Activated T-cell treated with anti-CD3 and anti-CD28 coated beads, Interleukin-2, amount 50 U/mL, for 24 hours (primary cell): Measurements from ENCODE around the gene VAMP4.
"Not testable (repeated sequence)": the region's sequence is repeated elsewhere in the genome, so short reads cannot be mapped to it uniquely, and the experiment has no call there.

Experiments used
- DNase-seq: peaks from one replicate; pipeline ENCODE4 v3.0.0-alpha.2; 2020
- H3K27ac Mint-ChIP-seq: 2 replicates; pipeline ENCODE4 v1.8.0; 2020; ENCODE audit warnings: mild to moderate bottlenecking, mixed read lengths
- H3K27me3 Mint-ChIP-seq: 2 replicates; pipeline ENCODE4 v1.8.0; 2020; ENCODE audit warnings: mixed read lengths
- H3K36me3 Mint-ChIP-seq: 2 replicates; pipeline ENCODE4 v1.8.0; 2020; ENCODE audit warnings: low read depth, mixed read lengths
- H3K4me1 Mint-ChIP-seq: 2 replicates; pipeline ENCODE4 v1.8.0; 2020; ENCODE audit warnings: low read depth, mixed read lengths
- H3K4me3 Mint-ChIP-seq: 2 replicates; pipeline ENCODE4 v1.8.0; 2020; ENCODE audit warnings: mild to moderate bottlenecking, moderate library complexity, mixed read lengths
- H3K9me3 Mint-ChIP-seq: 2 replicates; pipeline ENCODE4 v1.8.0; 2020; ENCODE audit warnings: mixed read lengths

Gene VAMP4

DNA sequence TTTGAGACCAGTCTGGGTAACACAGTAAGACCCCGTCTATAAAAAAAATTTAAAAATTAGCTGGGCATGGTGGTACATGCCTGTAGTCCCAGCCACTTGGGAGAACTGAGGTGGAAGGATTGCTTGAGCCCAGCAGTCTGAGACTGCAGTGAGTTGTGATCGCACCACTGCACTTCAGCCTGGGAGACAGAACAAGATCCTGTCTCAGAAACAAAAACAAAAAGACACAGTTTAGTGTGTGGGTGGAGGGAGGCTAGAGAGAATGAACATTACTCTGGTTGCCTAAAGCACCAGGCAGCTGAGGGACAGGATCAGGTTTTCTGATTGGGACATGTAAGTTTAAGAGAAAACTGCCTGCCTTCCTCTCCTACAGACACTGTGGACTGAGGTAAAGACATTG is 42.3 kb downstream of the VAMP4 start:
- Mint-ChIP-seq H3K27me3 (no peaks in the 10 kb centered on the region), H3K27ac (no peak overlapping the region), H3K9me3 (peaks cover 14% of the 10 kb centered on the region), H3K4me1 (no peaks in the 10 kb centered on the region), H3K4me3 (no peak overlapping the region), H3K36me3 (peaks cover 59% of the 10 kb centered on the region)
- no peak for DNase-seq

GRCh38 chr1:171695772-171696171 is 46.1 kb downstream of the VAMP4 start:
- not testable (repeated sequence) for H3K27me3 Mint-ChIP-seq, H3K4me3 Mint-ChIP-seq, H3K4me1 Mint-ChIP-seq, DNase-seq, H3K27ac Mint-ChIP-seq
- Mint-ChIP-seq H3K9me3 (peaks cover 18% of the 10 kb centered on the region), H3K36me3 (peaks cover 31% of the 10 kb centered on the region)

DNA sequence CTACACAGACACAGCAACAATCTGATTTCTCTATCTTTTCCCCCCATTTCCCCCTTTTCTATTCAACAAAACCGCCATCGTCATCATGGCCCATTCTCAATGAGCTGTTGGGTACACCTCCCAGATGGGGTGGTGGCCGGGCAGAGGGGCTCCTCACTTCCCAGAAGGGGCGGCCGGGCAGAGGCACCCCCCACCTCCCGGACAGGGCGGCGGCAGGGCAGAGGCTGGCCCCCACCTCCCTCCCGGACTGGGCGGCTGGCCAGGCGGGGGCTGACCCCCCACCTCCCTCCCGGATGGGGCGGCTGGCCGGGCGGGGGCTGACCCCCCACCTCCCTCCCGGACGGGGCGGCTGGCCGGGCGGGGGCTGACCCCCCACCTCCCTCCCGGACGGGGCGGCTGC is 48.3 kb downstream of the VAMP4 start:
- H3K27ac Mint-ChIP-seq, DNase-seq, H3K4me3 Mint-ChIP-seq, H3K27me3 Mint-ChIP-seq, H3K4me1 Mint-ChIP-seq: not testable (repeated sequence)
- Mint-ChIP-seq H3K9me3 (peaks cover 19% of the 10 kb centered on the region), H3K36me3 (peaks cover 13% of the 10 kb centered on the region)

GRCh38 chr1:171683870-171684269 is 58.0 kb downstream of the VAMP4 start:
- Mint-ChIP-seq H3K36me3 (no peaks in the 10 kb centered on the region), H3K27me3 (peaks cover 7% of the 10 kb centered on the region), H3K9me3 (peaks cover 8% of the 10 kb centered on the region), H3K4me1 (no peaks in the 10 kb centered on the region), H3K4me3 (no peak overlapping the region), H3K27ac (no peak overlapping the region)
- no peak for DNase-seq

DNA sequence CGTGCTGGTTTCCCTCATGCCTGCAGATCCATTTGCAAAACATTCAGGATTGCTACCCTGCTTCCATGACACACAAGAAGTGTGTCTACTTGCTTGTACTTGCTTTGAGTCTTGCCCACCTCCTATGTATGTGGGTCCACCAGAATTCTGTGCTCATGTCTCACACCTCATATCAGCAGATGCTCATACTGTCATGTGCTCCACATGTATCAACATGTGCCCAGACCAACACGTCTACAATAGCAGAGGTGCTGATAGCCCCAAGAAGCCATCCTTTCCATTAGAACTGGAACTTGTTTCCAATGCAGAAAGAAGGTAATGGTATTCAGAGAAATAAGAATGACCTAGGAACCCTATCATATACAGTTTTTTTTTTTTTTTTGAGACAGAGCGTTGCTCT is 61.5 kb downstream of the VAMP4 start:
- H3K4me3 Mint-ChIP-seq, result no peak overlapping the region
- no peaks in the 10 kb centered on the region for H3K4me1 Mint-ChIP-seq
- no peak overlapping the region for H3K27ac Mint-ChIP-seq
- H3K9me3 Mint-ChIP-seq, result no peaks in the 10 kb centered on the region
- DNase-seq, result no peak
- H3K27me3 Mint-ChIP-seq, result peaks cover 10% of the 10 kb centered on the region
- H3K36me3 Mint-ChIP-seq, result no peaks in the 10 kb centered on the region

DNA sequence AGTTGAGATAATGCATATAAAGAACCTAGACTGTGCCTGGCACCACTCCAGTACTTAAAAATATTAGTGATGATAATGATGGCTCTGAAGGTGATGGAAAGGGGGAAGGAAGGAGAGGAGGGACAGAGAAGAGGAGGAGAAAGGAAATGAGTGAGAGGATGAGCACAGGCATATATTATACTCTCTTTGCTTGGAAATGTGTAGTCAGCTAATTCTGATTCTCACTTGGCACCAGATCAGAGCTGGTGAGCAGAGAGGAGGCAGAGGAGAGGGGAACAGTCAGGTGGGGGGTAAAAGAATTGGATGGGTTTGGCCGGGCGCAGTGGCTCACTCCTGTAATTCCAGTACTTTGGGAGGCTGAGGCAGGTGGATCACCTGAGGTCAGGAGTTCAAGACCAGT is 65.0 kb downstream of the VAMP4 start:
- no peaks in the 10 kb centered on the region for H3K36me3 Mint-ChIP-seq
- no peak overlapping the region for H3K27ac Mint-ChIP-seq
- no peak for DNase-seq
- peaks cover 10% of the 10 kb centered on the region for H3K27me3 Mint-ChIP-seq
- no peak overlapping the region for H3K4me3 Mint-ChIP-seq
- H3K9me3 Mint-ChIP-seq, result no peaks in the 10 kb centered on the region
- H3K4me1 Mint-ChIP-seq, result no peaks in the 10 kb centered on the region

GRCh38 chr1:171674431-171675405 is 67.1 kb downstream of the VAMP4 start:
- peaks cover 15% of the 10 kb centered on the region for H3K27me3 Mint-ChIP-seq
- no peaks in the 10 kb centered on the region for H3K36me3 Mint-ChIP-seq

GRCh38 chr1:171670739-171671138 is 71.1 kb downstream of the VAMP4 start:
- H3K4me3 Mint-ChIP-seq, result no peak overlapping the region
- H3K27ac Mint-ChIP-seq, result no peak overlapping the region
- H3K27me3 Mint-ChIP-seq, result peaks cover 16% of the 10 kb centered on the region
- no peak for DNase-seq
- no peaks in the 10 kb centered on the region for H3K36me3 Mint-ChIP-seq
- H3K9me3 Mint-ChIP-seq, result no peaks in the 10 kb centered on the region
- no peaks in the 10 kb centered on the region for H3K4me1 Mint-ChIP-seq

More at GRCh38 chr1:171674431-171675405, 67.1 kb downstream of the VAMP4 start:
- DNase-seq, result no peak
- no peak overlapping the region for H3K27ac Mint-ChIP-seq
- H3K4me3 Mint-ChIP-seq, result no peak overlapping the region
- H3K4me1 Mint-ChIP-seq, result no peaks in the 10 kb centered on the region
- no peaks in the 10 kb centered on the region for H3K9me3 Mint-ChIP-seq

DNA sequence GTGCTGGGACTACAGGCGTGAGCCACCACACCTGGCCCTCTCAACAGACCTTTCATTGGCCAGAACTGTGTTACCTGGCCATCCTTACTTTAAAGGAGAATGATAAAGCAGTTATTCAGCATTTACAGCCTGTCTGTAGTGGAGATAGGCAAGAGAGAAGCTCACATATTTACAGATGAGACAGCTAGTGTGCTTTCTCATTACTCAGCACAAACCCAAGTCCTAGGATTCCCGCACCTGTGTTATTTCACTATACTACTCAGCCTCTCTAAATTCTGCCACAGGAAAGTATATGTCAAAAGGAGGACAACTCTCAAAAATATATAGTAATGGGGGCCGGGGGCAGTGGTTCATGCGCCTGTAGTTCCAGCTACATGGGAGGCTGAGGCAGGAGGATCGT is 73.5 kb downstream of the VAMP4 start:
- Mint-ChIP-seq H3K27me3 (peaks cover 16% of the 10 kb centered on the region), H3K27ac (no peak overlapping the region), H3K9me3 (no peaks in the 10 kb centered on the region), H3K36me3 (no peaks in the 10 kb centered on the region), H3K4me1 (no peaks in the 10 kb centered on the region), H3K4me3 (no peak overlapping the region)
- DNase-seq, result no peak

DNA sequence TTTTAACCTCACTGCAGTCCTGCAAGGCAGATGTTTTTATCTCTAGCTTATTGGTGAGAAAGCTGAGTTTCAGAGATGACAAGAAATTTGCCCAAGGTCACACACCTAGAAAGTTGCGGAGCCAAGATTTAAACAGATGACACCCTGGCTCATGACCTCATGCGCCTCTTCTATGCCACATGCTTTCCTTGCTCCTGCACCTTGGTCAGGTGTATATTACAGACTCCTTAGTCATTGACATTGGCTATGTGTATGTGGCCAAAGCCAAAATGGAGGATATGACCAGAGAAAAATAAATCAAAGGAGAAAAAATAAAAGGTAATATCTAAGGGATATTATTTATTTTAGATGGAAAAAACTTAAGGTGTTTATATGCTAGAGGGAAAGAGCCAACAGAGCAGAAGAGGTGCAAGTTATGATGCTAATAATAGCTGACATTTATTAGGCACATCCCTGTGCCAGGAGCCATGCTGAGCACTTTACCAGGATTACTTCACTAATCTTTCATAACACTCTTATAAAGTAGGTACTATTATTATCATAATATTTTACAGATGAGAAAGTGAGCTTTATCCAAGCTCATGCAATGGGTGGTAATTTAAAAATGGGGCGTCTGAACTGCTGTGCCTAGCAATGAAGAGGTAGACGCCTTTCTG is 75.6 kb downstream of the VAMP4 start:
- no peaks in the 10 kb centered on the region for H3K4me1 Mint-ChIP-seq
- H3K27ac Mint-ChIP-seq, result no peak overlapping the region
- H3K36me3 Mint-ChIP-seq, result no peaks in the 10 kb centered on the region
- no peak overlapping the region for H3K4me3 Mint-ChIP-seq
- H3K27me3 Mint-ChIP-seq, result peaks cover 8% of the 10 kb centered on the region
- DNase-seq, result no peak
- no peaks in the 10 kb centered on the region for H3K9me3 Mint-ChIP-seq

DNA sequence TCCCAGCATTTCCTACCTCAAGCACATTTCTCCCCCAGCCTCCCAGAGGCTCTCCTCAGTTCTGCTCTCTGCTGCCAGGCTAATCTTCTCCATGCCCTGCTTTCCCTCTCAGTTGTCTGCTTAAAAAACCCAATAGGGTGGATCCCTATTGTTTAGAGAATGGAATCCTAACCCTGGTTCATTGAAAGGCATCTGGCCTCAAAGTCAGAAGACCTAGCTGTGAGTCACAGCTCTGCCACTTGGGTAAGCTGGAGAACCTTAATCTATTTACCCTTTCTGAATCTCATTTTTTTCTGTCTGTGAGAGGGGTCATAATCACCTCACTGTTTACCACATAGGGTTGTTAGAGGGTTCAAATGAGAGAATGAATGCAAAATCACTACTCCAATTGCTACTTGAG is 76.9 kb downstream of the VAMP4 start:
- no peak for DNase-seq
- no peaks in the 10 kb centered on the region for H3K36me3 Mint-ChIP-seq
- no peak overlapping the region for H3K27ac Mint-ChIP-seq
- H3K4me3 Mint-ChIP-seq, result no peak overlapping the region
- no peaks in the 10 kb centered on the region for H3K4me1 Mint-ChIP-seq
- H3K9me3 Mint-ChIP-seq, result no peaks in the 10 kb centered on the region
- peaks cover 7% of the 10 kb centered on the region for H3K27me3 Mint-ChIP-seq

- DNase-seq, result no peak
- Mint-ChIP-seq H3K4me1 (no peaks in the 10 kb centered on the region), H3K9me3 (no peaks in the 10 kb centered on the region), H3K27ac (no peak overlapping the region), H3K27me3 (peaks cover 2% of the 10 kb centered on the region), H3K4me3 (no peak overlapping the region), H3K36me3 (no peaks in the 10 kb centered on the region)
Measured at GRCh38 chr1:171663854-171664575, 77.8 kb downstream of the VAMP4 start.

DNA sequence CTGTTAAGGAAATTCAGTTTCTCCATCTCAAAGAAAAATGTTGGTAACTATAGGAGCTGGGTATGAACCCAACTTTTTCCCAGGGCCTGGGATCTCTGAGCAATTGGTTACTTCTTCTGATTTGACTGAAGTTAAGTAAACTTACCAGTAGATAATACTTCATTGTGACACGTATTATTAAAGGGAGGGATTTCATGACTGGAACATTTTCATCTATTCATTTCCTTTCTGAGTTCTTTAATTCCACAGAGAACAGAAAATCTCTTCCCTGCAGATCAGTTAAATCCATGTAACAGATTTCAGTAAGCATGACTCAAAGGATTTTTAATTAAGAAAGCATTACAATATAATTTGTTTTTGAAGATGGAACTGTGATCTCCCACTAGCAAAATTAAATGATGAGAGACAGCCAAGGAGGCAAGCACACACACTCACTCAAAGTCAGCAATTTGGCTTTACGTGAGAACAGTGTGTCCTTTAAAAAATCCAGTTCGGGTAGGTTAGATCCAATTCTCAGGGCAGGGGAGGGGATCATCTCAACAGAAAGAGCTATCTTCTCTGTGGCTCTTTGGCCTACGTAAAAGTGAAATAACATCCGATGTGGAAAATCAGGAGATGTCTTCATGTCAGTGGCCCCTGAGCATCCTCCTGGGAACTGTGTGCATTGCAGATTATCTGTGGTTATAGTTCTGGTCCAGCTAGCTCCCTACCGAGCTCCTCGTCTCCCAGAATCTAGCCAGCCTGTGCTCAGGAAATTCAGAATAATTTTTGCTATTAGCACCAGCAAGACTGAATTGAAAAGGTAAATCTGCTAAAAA is 78.6 kb downstream of the VAMP4 start:
- H3K4me1 Mint-ChIP-seq, result no peaks in the 10 kb centered on the region
- DNase-seq, result no peak
- no peak overlapping the region for H3K27ac Mint-ChIP-seq
- no peaks in the 10 kb centered on the region for H3K9me3 Mint-ChIP-seq
- H3K27me3 Mint-ChIP-seq, result peaks cover 2% of the 10 kb centered on the region
- H3K36me3 Mint-ChIP-seq, result no peaks in the 10 kb centered on the region
- H3K4me3 Mint-ChIP-seq, result no peak overlapping the region

GRCh38 chr1:171661076-171661650 is 80.7 kb downstream of the VAMP4 start:
- H3K4me1 Mint-ChIP-seq, result no peaks in the 10 kb centered on the region
- H3K4me3 Mint-ChIP-seq, result no peak overlapping the region
- no peak overlapping the region for H3K27ac Mint-ChIP-seq
- no peaks in the 10 kb centered on the region for H3K36me3 Mint-ChIP-seq
- H3K27me3 Mint-ChIP-seq, result no peaks in the 10 kb centered on the region
- DNase-seq, result no peak
- H3K9me3 Mint-ChIP-seq, result no peaks in the 10 kb centered on the region
